Measurements from ENCODE around the gene CYTL1. TPM values are rescaled to one million over a fixed set of nuclear protein-coding genes. Genes with fewer than 3 reads are reported as not detected.
A peak's percentile ranks its signal among the peaks of the same experiment; 100 is the strongest.

Gene CYTL1
- total RNA-seq, 1 donor from 2014 or later, result not detected

DNA sequence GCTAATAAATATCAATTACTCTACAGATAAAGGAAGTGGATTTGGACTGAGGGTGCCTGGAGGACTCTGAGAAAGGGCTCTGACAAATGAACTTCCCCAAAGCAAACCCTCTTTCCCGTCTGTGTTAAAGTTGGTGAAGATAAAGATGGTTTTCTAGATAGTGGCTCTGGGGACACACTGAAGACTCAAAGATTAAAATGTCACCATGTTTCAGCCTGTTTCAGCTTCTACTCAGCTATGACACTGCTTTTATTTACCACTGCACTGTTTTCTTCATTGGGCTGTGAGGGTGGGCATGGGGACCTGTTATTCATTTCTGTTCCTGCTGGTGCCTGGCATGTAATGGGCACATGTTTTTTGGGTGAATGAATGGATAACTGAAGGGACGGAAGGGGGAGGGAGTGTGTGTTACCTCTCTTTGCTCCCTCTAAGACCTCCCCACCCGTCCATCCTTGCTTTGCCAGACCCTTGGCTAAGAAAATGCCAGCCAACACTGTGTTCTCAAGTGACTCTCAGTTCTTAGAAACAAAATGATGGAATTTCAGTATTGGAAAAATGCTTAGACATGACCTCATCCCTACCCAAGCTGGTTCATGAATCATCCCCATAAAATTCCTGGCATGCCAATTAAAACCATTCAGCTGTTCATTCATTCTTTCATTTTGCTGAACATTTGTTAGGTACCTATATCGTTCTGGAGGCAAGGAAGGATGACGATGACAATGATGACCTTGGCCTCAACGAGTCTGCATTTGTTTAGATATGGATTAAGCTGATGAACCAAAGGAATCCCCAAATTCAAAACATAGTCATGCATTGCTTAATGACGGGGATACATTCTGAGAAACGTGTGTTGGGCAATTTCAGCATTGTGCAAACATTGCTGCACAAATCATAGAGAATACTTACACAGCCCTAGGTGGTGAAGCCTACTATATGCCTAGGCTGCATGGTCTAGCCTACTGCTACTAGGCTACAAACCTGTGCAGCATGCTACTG, 18.6 kb upstream of the CYTL1 start:
- Histone ChIP-seq H3K4me3 (ENCODE audit: low read depth, low read length) (no peak overlapping the region), H3K36me3 (ENCODE audit: control insufficient read depth, insufficient read depth, low read length) (no peaks in the 10 kb centered on the region), H3K27me3 (ENCODE audit: control insufficient read depth, insufficient read depth, low read length) (no peaks in the 10 kb centered on the region)
- peak; percentile 92 for DNase-seq (ENCODE audit: low read depth)
- no peak for FAIRE-seq
- TF ChIP-seq, protein P1, sequence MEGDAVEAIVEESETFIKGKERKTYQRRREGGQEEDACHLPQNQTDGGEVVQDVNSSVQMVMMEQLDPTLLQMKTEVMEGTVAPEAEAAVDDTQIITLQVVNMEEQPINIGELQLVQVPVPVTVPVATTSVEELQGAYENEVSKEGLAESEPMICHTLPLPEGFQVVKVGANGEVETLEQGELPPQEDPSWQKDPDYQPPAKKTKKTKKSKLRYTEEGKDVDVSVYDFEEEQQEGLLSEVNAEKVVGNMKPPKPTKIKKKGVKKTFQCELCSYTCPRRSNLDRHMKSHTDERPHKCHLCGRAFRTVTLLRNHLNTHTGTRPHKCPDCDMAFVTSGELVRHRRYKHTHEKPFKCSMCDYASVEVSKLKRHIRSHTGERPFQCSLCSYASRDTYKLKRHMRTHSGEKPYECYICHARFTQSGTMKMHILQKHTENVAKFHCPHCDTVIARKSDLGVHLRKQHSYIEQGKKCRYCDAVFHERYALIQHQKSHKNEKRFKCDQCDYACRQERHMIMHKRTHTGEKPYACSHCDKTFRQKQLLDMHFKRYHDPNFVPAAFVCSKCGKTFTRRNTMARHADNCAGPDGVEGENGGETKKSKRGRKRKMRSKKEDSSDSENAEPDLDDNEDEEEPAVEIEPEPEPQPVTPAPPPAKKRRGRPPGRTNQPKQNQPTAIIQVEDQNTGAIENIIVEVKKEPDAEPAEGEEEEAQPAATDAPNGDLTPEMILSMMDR (IDR thresholded peaks at IDR 0.05; ENCODE audit: insufficient read depth, low read length, severe bottlenecking), result no peak

DNA sequence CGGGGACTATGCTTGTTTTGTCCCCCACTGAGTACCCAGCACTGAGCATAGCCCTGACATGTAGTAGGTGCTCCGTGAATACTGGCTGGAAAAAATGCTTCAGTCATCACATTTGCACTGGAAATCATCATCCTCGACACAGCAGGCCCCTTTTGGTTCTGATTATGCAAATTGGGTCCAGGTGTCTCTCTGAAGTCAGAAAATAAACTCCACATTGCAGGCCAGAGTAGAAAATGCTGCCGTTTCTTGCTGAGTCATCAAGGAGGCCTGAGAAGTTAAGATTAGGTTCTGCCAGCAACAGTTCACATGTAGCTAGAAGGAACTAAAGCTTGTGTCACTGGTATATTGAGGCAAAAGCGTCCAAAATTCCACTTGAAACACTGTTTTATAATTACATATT, 17.0 kb upstream of the CYTL1 start:
- Histone ChIP-seq H3K27me3 (ENCODE audit: control insufficient read depth, insufficient read depth, low read length) (no peaks in the 10 kb centered on the region), H3K4me3 (ENCODE audit: low read depth, low read length) (no peak overlapping the region), H3K36me3 (ENCODE audit: control insufficient read depth, insufficient read depth, low read length) (no peaks in the 10 kb centered on the region)
- no peak for FAIRE-seq
- TF ChIP-seq, protein P1 (IDR thresholded peaks at IDR 0.05; ENCODE audit: insufficient read depth, low read length, severe bottlenecking), result no peak
- DNase-seq (ENCODE audit: low read depth), result peak; percentile 10

DNA sequence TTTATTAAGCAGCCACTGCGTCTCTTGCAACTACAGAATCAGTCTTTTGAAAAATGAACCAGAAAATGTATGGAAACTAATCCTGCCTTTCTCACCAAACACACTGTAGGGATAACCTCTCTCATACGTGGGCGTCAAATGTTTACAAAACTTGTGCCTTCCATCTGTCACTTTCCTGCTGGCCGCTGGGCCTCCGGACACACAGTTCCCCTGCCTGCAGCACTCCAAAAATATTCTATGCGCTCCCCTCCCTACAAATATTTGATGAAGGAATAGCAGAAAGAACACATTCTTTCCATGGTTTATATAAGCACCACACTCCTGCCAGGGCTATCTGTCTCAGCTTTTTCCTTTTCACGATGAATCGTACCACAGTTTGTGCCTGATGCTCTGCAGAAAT, 14.9 kb upstream of the CYTL1 start:
- DNase-seq (ENCODE audit: low read depth) (no peak), FAIRE-seq (no peak)
- Histone ChIP-seq H3K4me3 (ENCODE audit: low read depth, low read length) (no peak overlapping the region), H3K36me3 (ENCODE audit: control insufficient read depth, insufficient read depth, low read length) (no peaks in the 10 kb centered on the region), H3K27me3 (ENCODE audit: control insufficient read depth, insufficient read depth, low read length) (no peaks in the 10 kb centered on the region)
- TF ChIP-seq, protein P1 (IDR thresholded peaks at IDR 0.05; ENCODE audit: insufficient read depth, low read length, severe bottlenecking), result no peak

DNA sequence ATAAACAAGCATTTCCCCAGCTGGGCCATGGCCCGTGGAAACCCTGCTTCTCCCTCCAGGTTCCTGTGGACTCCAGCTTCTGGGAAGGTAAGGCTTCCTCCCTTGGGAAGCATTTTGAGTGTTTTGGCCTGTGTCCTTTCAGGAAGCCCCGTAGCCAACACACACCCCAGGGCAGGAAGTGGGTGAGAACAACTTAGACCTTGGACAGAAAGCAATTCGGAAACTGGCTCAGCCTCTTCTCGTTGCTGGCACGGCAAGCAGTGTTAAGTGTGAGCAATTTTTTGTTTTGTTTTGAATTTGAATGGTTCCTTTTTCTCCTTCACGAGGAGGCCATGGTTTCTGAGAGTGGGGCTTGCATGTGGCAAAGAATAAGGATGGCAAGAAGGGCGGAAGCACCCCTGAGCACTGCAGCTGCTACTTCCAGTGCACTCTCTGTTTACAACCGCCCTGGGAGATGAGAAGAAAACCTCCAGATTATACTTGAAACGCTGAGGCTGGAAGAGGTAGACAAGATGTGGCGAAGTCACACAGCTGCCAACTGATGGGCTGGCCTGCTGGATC, 14.1 kb upstream of the CYTL1 start:
- no peak for DNase-seq (ENCODE audit: low read depth)
- no peak overlapping the region for H3K4me3 ChIP-seq (ENCODE audit: low read depth, low read length)
- no peaks in the 10 kb centered on the region for H3K27me3 ChIP-seq (ENCODE audit: control insufficient read depth, insufficient read depth, low read length)
- TF ChIP-seq, protein P1 (IDR thresholded peaks at IDR 0.05; ENCODE audit: insufficient read depth, low read length, severe bottlenecking), result no peak
- no peaks in the 10 kb centered on the region for H3K36me3 ChIP-seq (ENCODE audit: control insufficient read depth, insufficient read depth, low read length)
- no peak for FAIRE-seq

DNA sequence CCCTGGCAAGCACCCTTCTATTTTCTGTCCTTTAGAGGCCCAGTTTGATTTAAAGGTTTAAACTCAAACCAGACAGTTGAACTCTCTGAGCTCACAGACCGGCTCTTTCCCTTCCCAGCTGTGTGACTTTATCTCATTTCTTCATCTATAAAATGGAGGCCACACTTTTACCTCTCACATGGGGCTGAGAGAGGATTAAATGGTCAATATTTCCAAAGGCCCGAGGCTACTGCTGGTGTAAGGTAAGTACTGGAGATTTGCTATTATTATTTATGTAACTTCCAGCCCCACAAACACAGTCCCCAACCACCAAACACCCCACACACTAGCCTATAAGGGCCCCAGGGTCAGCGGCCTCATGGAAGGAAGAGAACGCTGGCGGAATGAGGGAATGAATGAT, 13.6 kb upstream of the CYTL1 start:
- Histone ChIP-seq H3K4me3 (ENCODE audit: low read depth, low read length) (no peak overlapping the region), H3K27me3 (ENCODE audit: control insufficient read depth, insufficient read depth, low read length) (peaks cover under 1% of the 10 kb centered on the region), H3K36me3 (ENCODE audit: control insufficient read depth, insufficient read depth, low read length) (no peaks in the 10 kb centered on the region)
- FAIRE-seq (no peak), DNase-seq (ENCODE audit: low read depth) (no peak)
- TF ChIP-seq, protein P1 (IDR thresholded peaks at IDR 0.05; ENCODE audit: insufficient read depth, low read length, severe bottlenecking), result no peak
